ENCODE data around the gene MICOS13.

Gene MICOS13

GRCh38 chr19:5652261-5652660 lies 28.1 kb downstream of the MICOS13 start:
- no peak for TF ChIP-seq Cebpa-rat (IDR thresholded peaks at IDR 0.05)
- Histone ChIP-seq H3K27me3 (no peaks in the 10 kb centered on the region), H3K9me3 (no peaks in the 10 kb centered on the region), H3K27ac (no peak overlapping the region), H3K4me3 (no peak overlapping the region), H3K4me2 (no peak overlapping the region), H3K4me1 (no peaks in the 10 kb centered on the region), H4K20me1 (peaks cover 90% of the 10 kb centered on the region), H3K9ac (no peak overlapping the region), H3K36me3 (peaks cover 93% of the 10 kb centered on the region)

- Histone ChIP-seq H3K27me3 (no peaks in the 10 kb centered on the region), H3K36me3 (peaks cover 93% of the 10 kb centered on the region), H3K4me1 (no peaks in the 10 kb centered on the region), H3K27ac (no peak overlapping the region), H4K20me1 (peaks cover 90% of the 10 kb centered on the region), H3K9me3 (no peaks in the 10 kb centered on the region), H3K4me3 (no peak overlapping the region), H3K4me2 (no peak overlapping the region), H3K9ac (no peak overlapping the region)
- TF ChIP-seq Cebpa-rat (IDR thresholded peaks at IDR 0.05), result no peak
These were observed 29.0 kb downstream of the MICOS13 start for GRCh38 chr19:5651361-5651760.

GRCh38 chr19:5648464-5648863 lies 31.9 kb downstream of the MICOS13 start:
- H3K27ac ChIP-seq, result no peak overlapping the region
- H3K9ac ChIP-seq, result no peak overlapping the region
- no peaks in the 10 kb centered on the region for H3K27me3 ChIP-seq
- no peaks in the 10 kb centered on the region for H3K4me1 ChIP-seq
- H3K4me2 ChIP-seq, result no peak overlapping the region
- H3K4me3 ChIP-seq, result no peak overlapping the region
- H3K36me3 ChIP-seq, result peaks cover 93% of the 10 kb centered on the region
- no peak for TF ChIP-seq Cebpa-rat (IDR thresholded peaks at IDR 0.05)
- no peaks in the 10 kb centered on the region for H3K9me3 ChIP-seq
- peaks cover 90% of the 10 kb centered on the region for H4K20me1 ChIP-seq

GRCh38 chr19:5646703-5647102 lies 33.6 kb downstream of the MICOS13 start:
- H3K27me3 ChIP-seq, result no peaks in the 10 kb centered on the region
- H3K4me2 ChIP-seq, result no peak overlapping the region
- H3K36me3 ChIP-seq, result peaks cover 93% of the 10 kb centered on the region
- H3K4me1 ChIP-seq, result no peaks in the 10 kb centered on the region
- no peak overlapping the region for H3K9ac ChIP-seq
- H3K9me3 ChIP-seq, result no peaks in the 10 kb centered on the region
- peaks cover 90% of the 10 kb centered on the region for H4K20me1 ChIP-seq
- no peak overlapping the region for H3K27ac ChIP-seq
- no peak overlapping the region for H3K4me3 ChIP-seq
- TF ChIP-seq Cebpa-rat (IDR thresholded peaks at IDR 0.05), result no peak

- Histone ChIP-seq H3K36me3 (peaks cover 93% of the 10 kb centered on the region), H4K20me1 (peaks cover 90% of the 10 kb centered on the region), H3K9me3 (no peaks in the 10 kb centered on the region), H3K9ac (no peak overlapping the region), H3K4me2 (no peak overlapping the region), H3K27me3 (no peaks in the 10 kb centered on the region), H3K4me3 (no peak overlapping the region), H3K27ac (no peak overlapping the region), H3K4me1 (no peaks in the 10 kb centered on the region)
- TF ChIP-seq Cebpa-rat (IDR thresholded peaks at IDR 0.05), result no peak
These were observed 34.9 kb downstream of the MICOS13 start for GRCh38 chr19:5645409-5645808.

- Histone ChIP-seq H3K27ac (no peak overlapping the region), H3K9ac (no peak overlapping the region), H3K36me3 (peaks cover 97% of the 10 kb centered on the region), H3K4me2 (no peak overlapping the region), H3K4me3 (no peak overlapping the region), H3K9me3 (no peaks in the 10 kb centered on the region), H4K20me1 (peaks cover 95% of the 10 kb centered on the region), H3K27me3 (no peaks in the 10 kb centered on the region), H3K4me1 (no peaks in the 10 kb centered on the region)
- no peak for TF ChIP-seq Cebpa-rat (IDR thresholded peaks at IDR 0.05)
These were observed 36.3 kb downstream of the MICOS13 start for GRCh38 chr19:5644037-5644436.

- Histone ChIP-seq H3K27ac (no peak overlapping the region), H3K27me3 (no peaks in the 10 kb centered on the region), H3K36me3 (peaks cover 100% of the 10 kb centered on the region), H3K9me3 (no peaks in the 10 kb centered on the region), H3K9ac (no peak overlapping the region), H3K4me3 (no peak overlapping the region), H4K20me1 (peaks cover 100% of the 10 kb centered on the region), H3K4me1 (no peaks in the 10 kb centered on the region), H3K4me2 (no peak overlapping the region)
- no peak for TF ChIP-seq Cebpa-rat (IDR thresholded peaks at IDR 0.05)
These were observed 37.3 kb downstream of the MICOS13 start for GRCh38 chr19:5643060-5643459.

- no peaks in the 10 kb centered on the region for H3K9me3 ChIP-seq
- no peaks in the 10 kb centered on the region for H3K4me1 ChIP-seq
- H3K4me2 ChIP-seq, result no peak overlapping the region
- H3K27me3 ChIP-seq, result no peaks in the 10 kb centered on the region
- TF ChIP-seq Cebpa-rat (IDR thresholded peaks at IDR 0.05), result no peak
- H3K9ac ChIP-seq, result no peak overlapping the region
- peaks cover 100% of the 10 kb centered on the region for H3K36me3 ChIP-seq
- H3K27ac ChIP-seq, result no peak overlapping the region
- H4K20me1 ChIP-seq, result peaks cover 100% of the 10 kb centered on the region
- no peak overlapping the region for H3K4me3 ChIP-seq
These were observed 38.1 kb downstream of the MICOS13 start for GRCh38 chr19:5642204-5642603.

- H3K9ac ChIP-seq, result no peak overlapping the region
- H3K27me3 ChIP-seq, result no peaks in the 10 kb centered on the region
- H3K4me1 ChIP-seq, result no peaks in the 10 kb centered on the region
- peaks cover 100% of the 10 kb centered on the region for H3K36me3 ChIP-seq
- TF ChIP-seq Cebpa-rat (IDR thresholded peaks at IDR 0.05), result no peak
- H3K9me3 ChIP-seq, result no peaks in the 10 kb centered on the region
- no peak overlapping the region for H3K27ac ChIP-seq
- H3K4me2 ChIP-seq, result no peak overlapping the region
- peaks cover 100% of the 10 kb centered on the region for H4K20me1 ChIP-seq
- no peak overlapping the region for H3K4me3 ChIP-seq
These were observed 39.1 kb downstream of the MICOS13 start for GRCh38 chr19:5641171-5641570.

- Histone ChIP-seq H3K9me3 (no peaks in the 10 kb centered on the region), H3K4me1 (no peaks in the 10 kb centered on the region), H3K36me3 (peaks cover 95% of the 10 kb centered on the region), H3K27me3 (no peaks in the 10 kb centered on the region), H3K4me2 (no peak overlapping the region), H4K20me1 (peaks cover 100% of the 10 kb centered on the region), H3K4me3 (no peak overlapping the region), H3K9ac (no peak overlapping the region), H3K27ac (no peak overlapping the region)
- no peak for TF ChIP-seq Cebpa-rat (IDR thresholded peaks at IDR 0.05)
These were observed 42.3 kb downstream of the MICOS13 start for GRCh38 chr19:5637971-5638370.

GRCh38 chr19:5635427-5635826 lies 44.9 kb downstream of the MICOS13 start:
- no peak for TF ChIP-seq Cebpa-rat (IDR thresholded peaks at IDR 0.05)
- Histone ChIP-seq H3K9ac (no peak overlapping the region), H3K4me1 (no peaks in the 10 kb centered on the region; the same call in 1 of the 2 replicates), H3K27me3 (no peaks in the 10 kb centered on the region), H3K27ac (no peak overlapping the region), H3K4me3 (no peak overlapping the region), H3K4me2 (no peak overlapping the region), H4K20me1 (peaks cover 100% of the 10 kb centered on the region), H3K9me3 (no peaks in the 10 kb centered on the region), H3K36me3 (peaks cover 95% of the 10 kb centered on the region)

All from BLaER1 (cell line).